ENCODE data around the gene DNAJA2.

The DNAJA2 gene

DNA sequence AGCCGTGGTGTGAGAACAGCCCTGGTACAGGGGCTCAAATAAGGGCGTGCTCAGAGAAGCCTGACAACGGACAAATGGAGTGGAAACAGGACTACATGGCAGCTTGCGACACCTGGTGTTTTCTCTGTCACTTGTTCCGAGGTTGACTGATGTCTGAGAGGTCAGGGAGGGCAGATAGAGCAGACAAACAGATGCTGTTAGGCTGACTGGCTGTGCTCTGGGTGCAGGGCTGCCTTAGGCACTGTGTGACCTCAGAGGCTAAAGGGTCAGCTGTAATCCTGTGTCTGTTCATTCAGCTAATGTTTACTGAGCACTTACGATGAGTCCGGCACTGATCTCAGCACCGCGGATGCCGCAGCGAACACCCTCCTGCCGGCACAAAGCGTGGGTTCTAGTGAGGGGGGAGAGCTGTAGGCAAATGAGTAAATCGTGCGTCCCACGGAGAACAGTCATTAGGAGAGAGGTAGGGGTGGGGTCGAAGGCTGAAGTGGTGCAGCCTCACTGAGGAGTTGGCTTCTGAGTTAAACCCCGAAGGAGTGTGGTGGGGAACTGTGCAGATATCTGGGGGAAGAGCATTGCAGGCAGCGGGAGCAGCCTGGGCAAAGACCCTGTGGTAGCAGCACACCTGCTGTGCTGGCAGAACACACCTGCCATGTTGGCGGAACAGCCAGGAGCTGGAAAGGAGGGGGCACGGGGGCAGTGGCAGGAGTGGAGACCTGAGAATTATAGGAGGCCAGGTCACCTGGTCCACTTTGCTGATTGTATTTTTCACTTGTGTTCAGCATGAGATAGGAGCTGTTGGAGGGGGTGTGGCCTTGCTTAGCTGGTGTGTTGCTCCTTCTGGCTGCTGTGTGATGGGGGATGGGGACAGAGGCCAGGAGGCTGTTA is 54.3 kb downstream of the DNAJA2 start:
- no peaks in the 10 kb centered on the region for H3K9me3 ChIP-seq (ENCODE audit: low read depth, low read length)
- H3K27ac ChIP-seq, result no peak overlapping the region
- H3K36me3 ChIP-seq (ENCODE audit: insufficient read depth, low read length), result no peaks in the 10 kb centered on the region
- DNase-seq (ENCODE audit: low read depth, low spot score), result no peak
- H3K4me3 ChIP-seq, result no peak overlapping the region
- H3K9ac ChIP-seq (ENCODE audit: insufficient read length), result no peak overlapping the region
- no peak for TF ChIP-seq POLR2AphosphoS5 (IDR thresholded peaks at IDR 0.05; ENCODE audit: borderline replicate concordance, low read depth, low read length)
- no peak for TF ChIP-seq EZH2 (IDR thresholded peaks at IDR 0.05)
- TF ChIP-seq FOXP2 (optimal IDR thresholded peaks at IDR 0.05; ENCODE audit: control extremely low read depth, extremely low read length, insufficient read depth), result no peak

DNA sequence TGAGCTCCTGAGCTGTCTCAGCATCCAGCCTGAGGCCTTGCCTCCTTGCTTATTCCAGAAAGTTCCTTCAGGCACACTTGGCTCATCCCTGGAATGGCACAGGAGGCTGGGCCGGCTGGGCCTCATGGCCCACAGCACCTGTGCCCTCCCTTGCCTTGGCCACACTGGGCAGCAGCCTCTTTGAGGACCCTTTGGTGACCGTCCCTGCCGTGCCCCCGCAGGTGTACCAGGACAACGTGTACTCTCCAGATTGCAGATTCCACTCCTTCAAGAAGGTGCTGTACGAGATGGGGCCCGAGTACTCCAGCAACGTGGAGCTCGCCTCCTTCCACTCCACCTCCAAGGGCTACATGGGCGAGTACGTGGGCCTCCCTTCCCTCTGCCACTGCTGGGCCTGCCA is 55.1 kb downstream of the DNAJA2 start:
- H3K27ac ChIP-seq, result no peak overlapping the region
- no peak for TF ChIP-seq FOXP2 (optimal IDR thresholded peaks at IDR 0.05; ENCODE audit: control extremely low read depth, extremely low read length, insufficient read depth)
- no peak for TF ChIP-seq EZH2 (IDR thresholded peaks at IDR 0.05)
- no peak for TF ChIP-seq POLR2AphosphoS5 (IDR thresholded peaks at IDR 0.05; ENCODE audit: borderline replicate concordance, low read depth, low read length)
- H3K36me3 ChIP-seq (ENCODE audit: insufficient read depth, low read length), result no peaks in the 10 kb centered on the region
- DNase-seq (ENCODE audit: low read depth, low spot score), result no peak
- H3K9ac ChIP-seq (ENCODE audit: insufficient read length), result no peak overlapping the region
- H3K4me3 ChIP-seq, result no peak overlapping the region
- no peaks in the 10 kb centered on the region for H3K9me3 ChIP-seq (ENCODE audit: low read depth, low read length)

DNA sequence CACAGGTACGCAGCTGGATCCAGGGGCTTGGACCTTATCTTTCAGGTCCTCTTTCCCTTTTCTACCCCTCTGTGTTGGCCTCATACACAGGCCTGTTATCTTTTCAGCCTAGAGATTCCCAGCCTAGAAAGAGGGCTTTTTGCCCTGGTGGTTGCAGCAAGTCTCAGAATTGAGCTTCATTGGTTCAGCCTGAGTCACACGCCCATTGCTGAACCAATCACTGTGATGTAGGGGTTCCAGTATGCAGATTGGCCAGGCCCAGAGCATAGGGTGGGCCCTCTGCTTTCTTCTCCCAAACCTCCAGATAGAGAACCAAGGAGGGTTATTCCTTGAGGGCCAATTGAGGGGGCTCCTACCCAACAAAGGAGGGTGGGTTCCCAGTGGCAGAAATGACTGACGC is 56.5 kb downstream of the DNAJA2 start:
- Histone ChIP-seq H3K9me3 (ENCODE audit: low read depth, low read length) (no peaks in the 10 kb centered on the region), H3K36me3 (ENCODE audit: insufficient read depth, low read length) (no peaks in the 10 kb centered on the region), H3K27ac (no peak overlapping the region), H3K9ac (ENCODE audit: insufficient read length) (no peak overlapping the region), H3K4me3 (no peak overlapping the region)
- TF ChIP-seq FOXP2 (optimal IDR thresholded peaks at IDR 0.05; ENCODE audit: control extremely low read depth, extremely low read length, insufficient read depth), result no peak
- no peak for TF ChIP-seq POLR2AphosphoS5 (IDR thresholded peaks at IDR 0.05; ENCODE audit: borderline replicate concordance, low read depth, low read length)
- no peak for TF ChIP-seq EZH2 (IDR thresholded peaks at IDR 0.05)
- DNase-seq (ENCODE audit: low read depth, low spot score), result no peak

DNA sequence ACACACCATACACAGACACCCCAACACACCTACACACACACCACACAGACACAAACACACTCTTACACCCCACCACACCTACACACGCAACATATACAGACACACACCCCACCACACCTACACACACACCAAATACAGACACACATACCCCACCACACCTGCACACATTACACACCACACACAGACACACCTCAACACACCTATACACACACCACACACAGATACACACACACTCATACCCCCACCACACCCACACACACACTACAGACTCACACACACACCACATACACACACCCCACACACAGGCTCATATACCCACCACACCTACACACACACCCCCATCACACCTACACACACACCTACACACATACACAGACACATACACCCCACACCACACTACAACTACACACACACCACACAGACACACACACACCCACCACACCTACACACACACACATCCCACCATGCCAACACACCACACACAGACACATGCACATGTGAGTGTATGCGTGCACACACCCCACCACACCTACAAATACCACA is 57.9 kb downstream of the DNAJA2 start:
- Histone ChIP-seq H3K27ac (no peak overlapping the region), H3K36me3 (ENCODE audit: insufficient read depth, low read length) (no peaks in the 10 kb centered on the region), H3K4me3 (no peak overlapping the region), H3K9me3 (ENCODE audit: low read depth, low read length) (no peaks in the 10 kb centered on the region), H3K9ac (ENCODE audit: insufficient read length) (no peak overlapping the region)
- DNase-seq (ENCODE audit: low read depth, low spot score), result no peak
- no peak for TF ChIP-seq FOXP2 (optimal IDR thresholded peaks at IDR 0.05; ENCODE audit: control extremely low read depth, extremely low read length, insufficient read depth)
- no peak for TF ChIP-seq EZH2 (IDR thresholded peaks at IDR 0.05)
- TF ChIP-seq POLR2AphosphoS5 (IDR thresholded peaks at IDR 0.05; ENCODE audit: borderline replicate concordance, low read depth, low read length), result no peak

DNA sequence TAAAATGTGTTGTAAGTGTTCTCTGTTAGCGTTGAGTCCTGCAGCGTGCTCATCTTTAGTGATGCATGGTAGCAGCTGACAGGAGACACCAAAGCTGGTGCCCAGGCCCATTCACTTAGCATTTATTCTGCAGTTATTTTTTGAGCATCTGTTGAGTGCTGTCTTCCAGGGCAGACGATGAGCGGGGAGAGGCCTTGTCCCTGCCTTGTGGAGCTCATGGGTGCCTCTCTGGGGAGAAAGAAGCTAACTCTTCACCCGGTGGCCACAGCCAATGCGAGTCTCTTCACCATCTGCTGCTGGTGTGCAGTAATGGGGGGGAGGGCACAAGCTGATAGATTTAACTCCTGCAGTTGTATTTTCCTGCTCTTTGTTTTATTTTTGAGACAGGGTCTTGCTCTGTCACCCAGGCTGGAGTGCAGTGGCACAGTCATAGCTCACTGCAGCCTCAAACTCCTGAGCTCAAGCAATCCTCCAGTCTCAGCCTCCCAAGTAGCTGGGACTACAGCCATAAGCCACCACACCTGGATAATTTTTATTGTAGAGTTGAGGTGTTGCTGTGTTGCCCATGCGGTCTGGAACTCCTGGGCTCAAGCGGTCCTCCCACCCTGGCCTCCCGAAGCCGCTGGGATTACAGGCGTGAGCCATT is 58.8 kb downstream of the DNAJA2 start:
- Histone ChIP-seq H3K4me3 (no peak overlapping the region), H3K9me3 (ENCODE audit: low read depth, low read length) (no peaks in the 10 kb centered on the region), H3K36me3 (ENCODE audit: insufficient read depth, low read length) (no peaks in the 10 kb centered on the region), H3K27ac (no peak overlapping the region), H3K9ac (ENCODE audit: insufficient read length) (no peak overlapping the region)
- DNase-seq (ENCODE audit: low read depth, low spot score), result no peak
- no peak for TF ChIP-seq FOXP2 (optimal IDR thresholded peaks at IDR 0.05; ENCODE audit: control extremely low read depth, extremely low read length, insufficient read depth)
- no peak for TF ChIP-seq EZH2 (IDR thresholded peaks at IDR 0.05)
- TF ChIP-seq POLR2AphosphoS5 (IDR thresholded peaks at IDR 0.05; ENCODE audit: borderline replicate concordance, low read depth, low read length), result no peak

DNA sequence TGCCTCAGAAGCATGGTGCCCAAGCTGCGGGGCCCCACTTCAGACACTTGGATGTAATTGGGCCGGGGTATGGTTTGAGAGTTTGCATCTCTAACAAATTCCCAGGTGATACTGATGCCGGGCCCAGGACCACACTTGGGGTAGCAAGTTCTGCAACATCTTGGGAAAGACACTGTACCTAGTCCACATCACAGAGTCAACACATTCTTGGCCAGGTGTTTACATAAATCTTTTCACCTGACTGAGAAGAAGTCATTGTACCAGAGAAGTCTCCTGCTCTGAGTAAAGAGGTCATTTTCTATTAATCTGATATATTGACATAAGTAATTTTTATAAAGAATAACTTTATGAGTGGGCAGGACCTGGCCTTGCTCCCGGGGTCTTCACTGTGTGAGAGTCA is 61.8 kb downstream of the DNAJA2 start:
- Histone ChIP-seq H3K9me3 (ENCODE audit: low read depth, low read length) (no peaks in the 10 kb centered on the region), H3K36me3 (ENCODE audit: insufficient read depth, low read length) (no peaks in the 10 kb centered on the region), H3K4me3 (no peak overlapping the region), H3K27ac (no peak overlapping the region), H3K9ac (ENCODE audit: insufficient read length) (no peak overlapping the region)
- TF ChIP-seq EZH2 (IDR thresholded peaks at IDR 0.05) (no peak), POLR2AphosphoS5 (IDR thresholded peaks at IDR 0.05; ENCODE audit: borderline replicate concordance, low read depth, low read length) (no peak), FOXP2 (optimal IDR thresholded peaks at IDR 0.05; ENCODE audit: control extremely low read depth, extremely low read length, insufficient read depth) (no peak)
- DNase-seq (ENCODE audit: low read depth, low spot score), result no peak

DNA sequence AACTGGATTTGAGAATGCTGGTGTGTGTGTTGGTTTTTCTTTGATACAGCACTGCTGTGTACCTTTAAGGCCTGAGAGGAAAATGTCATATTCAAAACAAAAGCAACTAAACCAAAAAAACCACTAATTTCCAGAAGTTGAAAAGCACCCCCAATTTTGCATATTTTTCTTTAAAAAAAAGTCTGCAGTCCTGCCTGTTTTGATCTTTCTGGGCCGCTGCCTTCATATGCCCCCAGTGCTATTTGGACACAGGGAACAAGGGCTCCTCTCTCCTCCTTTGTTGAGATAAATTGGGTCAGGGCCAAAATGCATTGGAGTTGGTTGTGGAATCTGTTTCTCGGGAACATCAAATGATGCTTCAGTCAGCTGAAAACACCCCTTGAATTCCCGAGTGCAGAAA is 62.4 kb downstream of the DNAJA2 start:
- H3K9me3 ChIP-seq (ENCODE audit: low read depth, low read length), result no peaks in the 10 kb centered on the region
- no peaks in the 10 kb centered on the region for H3K36me3 ChIP-seq (ENCODE audit: insufficient read depth, low read length)
- no peak for TF ChIP-seq EZH2 (IDR thresholded peaks at IDR 0.05)
- H3K9ac ChIP-seq (ENCODE audit: insufficient read length), result no peak overlapping the region
- no peak for DNase-seq (ENCODE audit: low read depth, low spot score)
- H3K4me3 ChIP-seq, result no peak overlapping the region
- no peak overlapping the region for H3K27ac ChIP-seq

GRCh38 chr16:46908540-46909372 is 64.7 kb downstream of the DNAJA2 start:
- TF ChIP-seq EZH2 (IDR thresholded peaks at IDR 0.05) (no peak), FOXP2 (optimal IDR thresholded peaks at IDR 0.05; ENCODE audit: control extremely low read depth, extremely low read length, insufficient read depth) (no peak), POLR2AphosphoS5 (IDR thresholded peaks at IDR 0.05; ENCODE audit: borderline replicate concordance, low read depth, low read length) (no peak)
- H3K27ac ChIP-seq, result no peak overlapping the region
- H3K9ac ChIP-seq (ENCODE audit: insufficient read length), result no peak overlapping the region
- no peaks in the 10 kb centered on the region for H3K36me3 ChIP-seq (ENCODE audit: insufficient read depth, low read length)
- H3K9me3 ChIP-seq (ENCODE audit: low read depth, low read length), result no peaks in the 10 kb centered on the region
- no peak overlapping the region for H3K4me3 ChIP-seq
- peak; percentile 1 for DNase-seq (ENCODE audit: low read depth, low spot score)
